Parathyroid adenoma (tissue), 2 donors: ENCODE results near the gene FBLN2.

Source experiments
- H2AFZ ChIP-seq: fragments of 300-600 bp; sonication (generic); one replicate; pipeline ENCODE4 v1.7.0; 2017; ENCODE audit warnings: antibody characterized with exemption, mild to moderate bottlenecking
- H3K27ac ChIP-seq: fragments of 300-600 bp; sonication (generic); one replicate; pipeline ENCODE4 v1.7.0; 2017
- H3K27me3 ChIP-seq: fragments of 300-600 bp; sonication (generic); one replicate; pipeline ENCODE4 v1.7.0; 2017; ENCODE audit warnings: low read length; ENCODE audit not compliant: control insufficient read depth, insufficient read depth
- H3K36me3 ChIP-seq: fragments of 300-600 bp; sonication (generic); one replicate; pipeline ENCODE4 v1.7.0; 2017; ENCODE audit warnings: low read length; ENCODE audit not compliant: control insufficient read depth, insufficient read depth
- H3K4me1 ChIP-seq: fragments of 300-600 bp; sonication (generic); one replicate; pipeline ENCODE4 v1.7.0; 2017; ENCODE audit warnings: control low read depth
- H3K4me2 ChIP-seq: fragments of 300-600 bp; sonication (generic); one replicate; pipeline ENCODE4 v1.7.0; 2017; ENCODE audit warnings: low read length
- H3K4me3 ChIP-seq: fragments of 300-600 bp; sonication (generic); one replicate; pipeline ENCODE4 v1.7.0; 2017; ENCODE audit warnings: low read depth, low read length
- H3K79me2 ChIP-seq: fragments of 300-600 bp; sonication (generic); one replicate; pipeline ENCODE4 v1.7.0; 2017; ENCODE audit warnings: control low read depth
- H3K9ac ChIP-seq: fragments of 300-600 bp; sonication (generic); one replicate; pipeline ENCODE4 v1.7.0; 2017; ENCODE audit warnings: mild to moderate bottlenecking
- H3K9me3 ChIP-seq: fragments of 300-600 bp; sonication (generic); one replicate; pipeline ENCODE4 v1.7.0; 2017; ENCODE audit warnings: low read length; ENCODE audit not compliant: control insufficient read depth
- TF ChIP-seq, protein P1 (sequence below): fragments of 300-600 bp; sonication (generic); IDR thresholded peaks from one replicate; pipeline ENCODE4 v1.7.0; 2017; ENCODE audit warnings: antibody characterized with exemption, mild to moderate bottlenecking
- donor health status: primary hyperparathyroidism.

Gene FBLN2

DNA sequence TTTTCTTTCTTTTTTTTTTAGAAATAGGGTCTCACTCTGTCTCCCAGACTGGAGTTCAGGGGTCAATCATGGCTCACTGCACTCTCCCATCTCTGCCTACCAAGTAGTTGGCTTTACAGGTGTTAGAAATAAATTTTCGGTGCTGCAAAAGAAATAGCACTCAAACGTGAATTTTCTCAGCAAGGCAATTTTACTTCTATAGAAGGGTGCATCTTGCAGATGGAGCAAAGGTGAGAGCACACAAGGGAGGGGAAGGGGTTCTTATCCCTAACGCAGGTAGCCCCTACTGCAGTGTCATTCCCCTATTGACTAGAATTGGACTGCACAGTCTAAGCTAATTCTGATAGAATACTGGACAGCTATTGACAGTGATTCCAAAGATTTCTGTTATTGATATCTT, 6.8 kb upstream of the FBLN2 start:
- H3K79me2 ChIP-seq: no peaks in the 10 kb centered on the region
- no peak overlapping the region for H2AFZ ChIP-seq
- H3K27me3 ChIP-seq: no peaks in the 10 kb centered on the region
- H3K4me1 ChIP-seq: no peaks in the 10 kb centered on the region
- H3K4me3 ChIP-seq: no peak overlapping the region
- no peaks in the 10 kb centered on the region for H3K9me3 ChIP-seq
- TF ChIP-seq, protein P1, sequence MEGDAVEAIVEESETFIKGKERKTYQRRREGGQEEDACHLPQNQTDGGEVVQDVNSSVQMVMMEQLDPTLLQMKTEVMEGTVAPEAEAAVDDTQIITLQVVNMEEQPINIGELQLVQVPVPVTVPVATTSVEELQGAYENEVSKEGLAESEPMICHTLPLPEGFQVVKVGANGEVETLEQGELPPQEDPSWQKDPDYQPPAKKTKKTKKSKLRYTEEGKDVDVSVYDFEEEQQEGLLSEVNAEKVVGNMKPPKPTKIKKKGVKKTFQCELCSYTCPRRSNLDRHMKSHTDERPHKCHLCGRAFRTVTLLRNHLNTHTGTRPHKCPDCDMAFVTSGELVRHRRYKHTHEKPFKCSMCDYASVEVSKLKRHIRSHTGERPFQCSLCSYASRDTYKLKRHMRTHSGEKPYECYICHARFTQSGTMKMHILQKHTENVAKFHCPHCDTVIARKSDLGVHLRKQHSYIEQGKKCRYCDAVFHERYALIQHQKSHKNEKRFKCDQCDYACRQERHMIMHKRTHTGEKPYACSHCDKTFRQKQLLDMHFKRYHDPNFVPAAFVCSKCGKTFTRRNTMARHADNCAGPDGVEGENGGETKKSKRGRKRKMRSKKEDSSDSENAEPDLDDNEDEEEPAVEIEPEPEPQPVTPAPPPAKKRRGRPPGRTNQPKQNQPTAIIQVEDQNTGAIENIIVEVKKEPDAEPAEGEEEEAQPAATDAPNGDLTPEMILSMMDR: no peak
- no peak overlapping the region for H3K27ac ChIP-seq
- no peaks in the 10 kb centered on the region for H3K36me3 ChIP-seq
- H3K4me2 ChIP-seq: no peak overlapping the region
- H3K9ac ChIP-seq: no peak overlapping the region

- no peak overlapping the region for H3K4me2 ChIP-seq
- H3K79me2 ChIP-seq: no peaks in the 10 kb centered on the region
- no peak overlapping the region for H3K27ac ChIP-seq
- H3K27me3 ChIP-seq: no peaks in the 10 kb centered on the region
- no peaks in the 10 kb centered on the region for H3K36me3 ChIP-seq
- no peak overlapping the region for H2AFZ ChIP-seq
- no peak overlapping the region for H3K9ac ChIP-seq
- TF ChIP-seq, protein P1: no peak
- H3K4me1 ChIP-seq: no peaks in the 10 kb centered on the region
- H3K4me3 ChIP-seq: no peak overlapping the region
- H3K9me3 ChIP-seq: no peaks in the 10 kb centered on the region
Observed at GRCh38 chr3:13543253-13543652, 5.7 kb upstream of the FBLN2 start.

DNA sequence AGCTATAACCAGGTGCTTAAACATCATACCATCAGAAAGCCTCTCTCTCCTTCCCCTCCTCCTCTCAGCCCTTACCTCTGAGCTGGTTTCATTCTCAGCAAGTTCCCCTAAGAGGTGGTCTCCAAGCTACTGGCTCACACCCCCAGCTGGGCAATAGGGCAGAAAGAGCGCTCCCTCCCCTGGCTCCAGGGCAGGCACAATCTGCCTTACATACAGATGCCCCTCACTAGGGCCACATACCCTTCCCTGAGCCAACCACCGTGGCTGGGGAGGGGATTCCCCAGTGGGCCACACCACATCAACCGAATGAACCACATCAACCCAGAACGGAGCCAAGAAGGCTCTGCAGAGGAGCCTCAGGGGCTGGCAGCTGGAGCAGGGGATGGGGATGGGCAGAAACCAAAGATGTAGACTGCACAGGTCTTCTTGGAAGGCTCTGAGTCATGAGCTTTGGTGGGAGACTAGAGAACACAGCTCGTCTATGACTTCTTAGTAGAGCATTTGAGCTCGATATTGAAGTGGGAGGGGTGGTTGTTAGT, 4.6 kb upstream of the FBLN2 start:
- Histone ChIP-seq H3K79me2 (no peaks in the 10 kb centered on the region), H3K4me1 (no peaks in the 10 kb centered on the region), H3K4me3 (no peak overlapping the region), H3K27ac (no peak overlapping the region), H3K4me2 (no peak overlapping the region), H2AFZ (no peak overlapping the region), H3K9me3 (no peaks in the 10 kb centered on the region), H3K27me3 (no peaks in the 10 kb centered on the region), H3K36me3 (no peaks in the 10 kb centered on the region), H3K9ac (no peak overlapping the region)
- TF ChIP-seq, protein P1: no peak

DNA sequence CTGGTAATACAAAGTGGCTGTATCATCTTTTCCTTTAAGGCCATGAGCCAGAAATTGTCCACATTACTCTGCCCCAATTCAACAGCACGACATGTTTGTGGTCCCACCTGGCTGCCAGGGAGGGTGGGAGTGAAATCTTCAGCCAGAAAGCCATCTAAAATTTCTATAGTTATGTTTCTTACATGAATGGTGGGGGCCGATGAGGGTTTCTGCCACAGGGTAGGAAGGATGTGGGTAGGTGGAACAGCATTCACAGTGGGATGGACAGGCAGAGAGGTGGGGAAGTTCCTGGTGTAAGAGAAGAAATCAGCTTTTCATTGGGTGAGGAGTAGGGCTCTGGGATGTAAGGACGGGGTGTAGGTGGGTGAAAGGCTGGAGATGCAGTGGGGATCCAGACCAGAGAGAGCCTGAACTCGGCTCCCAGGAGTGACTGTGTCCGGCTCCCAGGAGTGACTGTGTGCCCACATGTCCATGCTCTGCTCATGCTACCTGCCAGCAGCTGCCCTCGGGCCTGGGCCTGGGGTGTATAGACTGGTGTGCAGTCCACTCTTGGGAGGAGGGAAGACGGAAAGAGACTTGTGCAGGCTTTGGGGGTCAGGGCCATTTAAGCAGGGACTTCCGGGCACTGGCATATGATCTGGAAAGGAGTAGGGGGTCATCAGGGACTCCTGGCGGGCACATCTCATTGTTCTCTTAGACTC, 3.8 kb upstream of the FBLN2 start:
- no peaks in the 10 kb centered on the region for H3K36me3 ChIP-seq
- H3K27me3 ChIP-seq: no peaks in the 10 kb centered on the region
- no peak overlapping the region for H3K27ac ChIP-seq
- no peak overlapping the region for H2AFZ ChIP-seq
- no peaks in the 10 kb centered on the region for H3K9me3 ChIP-seq
- H3K4me3 ChIP-seq: no peak overlapping the region
- H3K4me2 ChIP-seq: no peak overlapping the region
- H3K4me1 ChIP-seq: no peaks in the 10 kb centered on the region
- H3K79me2 ChIP-seq: no peaks in the 10 kb centered on the region
- TF ChIP-seq, protein P1: no peak
- no peak overlapping the region for H3K9ac ChIP-seq

DNA sequence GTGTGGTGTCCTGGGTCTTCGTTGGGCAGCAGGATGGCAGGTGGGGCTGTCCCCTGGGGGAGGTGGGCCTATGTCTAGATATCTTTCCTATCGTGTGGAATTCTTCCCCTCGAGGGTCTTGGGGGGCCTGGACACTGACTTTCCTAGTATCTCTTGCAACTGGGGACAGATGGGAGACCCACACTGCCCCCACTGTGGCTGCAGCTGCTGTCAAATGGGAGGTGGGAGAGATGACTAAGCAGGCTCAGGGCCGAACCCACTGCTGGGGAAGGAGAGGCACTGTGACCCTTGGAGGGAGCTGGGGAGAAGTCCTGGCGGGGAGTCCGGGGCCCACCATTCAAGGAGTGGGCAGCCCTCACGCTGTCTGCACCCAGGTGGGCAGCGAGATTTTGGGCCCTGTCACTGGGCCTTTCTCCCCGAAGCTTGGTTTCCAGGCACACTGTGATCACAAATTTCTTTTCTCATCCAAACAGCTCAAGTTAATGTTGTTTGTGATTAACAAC, 2.9 kb upstream of the FBLN2 start:
- Histone ChIP-seq H3K27me3 (no peaks in the 10 kb centered on the region), H3K4me1 (no peaks in the 10 kb centered on the region), H2AFZ (no peak overlapping the region), H3K4me3 (no peak overlapping the region), H3K27ac (no peak overlapping the region), H3K36me3 (no peaks in the 10 kb centered on the region), H3K4me2 (no peak overlapping the region), H3K79me2 (no peaks in the 10 kb centered on the region), H3K9me3 (no peaks in the 10 kb centered on the region), H3K9ac (no peak overlapping the region)
- TF ChIP-seq, protein P1: no peak
